Neuronal stem cell (in vitro differentiated cells): ENCODE data around the gene TSPYL6.

Experiments
- DNase-seq: peaks from one replicate; pipeline ENCODE4 v3.0.0-alpha.2; 2013; ENCODE audit warnings: low spot score
- H2AFZ ChIP-seq: one replicate; pipeline ENCODE4 v1.6.1; 2013; ENCODE audit warnings: mild to moderate bottlenecking, low read length, inconsistent platforms
- H2AK5ac ChIP-seq: 2 replicates; pipeline ENCODE4 v1.6.1; 2013; ENCODE audit warnings: low read depth, mild to moderate bottlenecking, inconsistent platforms, low read length, moderate library complexity, mixed read lengths
- H2BK120ac ChIP-seq: 2 replicates; pipeline ENCODE4 v1.6.1; 2013; ENCODE audit warnings: low read depth, mild to moderate bottlenecking, inconsistent platforms, low read length, moderate library complexity, mixed read lengths
- H2BK12ac ChIP-seq: one replicate; pipeline ENCODE4 v1.6.1; 2013; ENCODE audit warnings: low read length, inconsistent platforms
- H2BK15ac ChIP-seq: 2 replicates; pipeline ENCODE4 v1.6.1; 2013; ENCODE audit warnings: mild to moderate bottlenecking, low read length, inconsistent platforms, mixed read lengths
- H2BK5ac ChIP-seq: one replicate; pipeline ENCODE4 v1.6.1; 2013; ENCODE audit warnings: inconsistent platforms, mild to moderate bottlenecking, low read length, moderate library complexity
- H3K14ac ChIP-seq: one replicate; pipeline ENCODE4 v1.6.1; 2013; ENCODE audit warnings: low read length, inconsistent platforms
- H3K18ac ChIP-seq: 2 replicates; pipeline ENCODE4 v1.6.1; 2013; ENCODE audit warnings: low read length, inconsistent platforms
- H3K23ac ChIP-seq: 2 replicates; pipeline ENCODE4 v1.6.1; 2013; ENCODE audit warnings: low read depth, mild to moderate bottlenecking, mixed read lengths, low read length, inconsistent platforms; ENCODE audit not compliant: poor library complexity
- H3K27ac ChIP-seq: replicated peaks from 3 replicates; pipeline ENCODE4 v1.5.1; 2013; ENCODE audit warnings: low read length, inconsistent platforms
- H3K27me3 ChIP-seq, 3 experiments: 2 replicates each; pipeline ENCODE4 v1.6.1; 2013; ENCODE audit warnings: low read length in 3 of 3, mild to moderate bottlenecking in 2 of 3, inconsistent platforms in 1 of 3, low read depth in 1 of 3, mixed read lengths in 1 of 3, moderate library complexity in 1 of 3; ENCODE audit not compliant: control insufficient read depth in 3 of 3, insufficient read depth in 3 of 3
- H3K36me3 ChIP-seq, 2 donors: replicated peaks in 1 of 2; 2 replicates each; pipeline ENCODE4 v1.6.1; 2013; ENCODE audit warnings: low read length in 2 of 2; ENCODE audit not compliant: control insufficient read depth in 2 of 2, insufficient read depth in 2 of 2
- H3K4ac ChIP-seq: 2 replicates; pipeline ENCODE4 v1.6.1; 2013; ENCODE audit warnings: inconsistent platforms, mild to moderate bottlenecking, low read length, moderate library complexity
- H3K4me1 ChIP-seq, 2 donors: 1 replicate in 1 of 2; 2 replicates in 1 of 2; pipeline ENCODE4 v1.6.1; 2013; ENCODE audit warnings: low read length in 2 of 2, low read depth in 1 of 2; ENCODE audit not compliant: control insufficient read depth in 2 of 2, insufficient read depth in 1 of 2
- H3K4me2 ChIP-seq: one replicate; pipeline ENCODE4 v1.6.1; 2013; ENCODE audit warnings: mild to moderate bottlenecking, low read length, inconsistent platforms; ENCODE audit not compliant: insufficient read depth, poor library complexity, severe bottlenecking
- H3K4me3 ChIP-seq, 2 donors: 2 replicates each; pipeline ENCODE4 v1.5.1; 2013; ENCODE audit warnings: low read length in 2 of 2, mild to moderate bottlenecking in 2 of 2, inconsistent platforms in 1 of 2, moderate library complexity in 1 of 2
- H3K79me1 ChIP-seq: one replicate; pipeline ENCODE4 v1.6.1; 2013; ENCODE audit warnings: low read depth, mild to moderate bottlenecking, inconsistent platforms, low read length, moderate library complexity
- H3K9ac ChIP-seq: one replicate; pipeline ENCODE4 v1.6.1; 2013; ENCODE audit warnings: mild to moderate bottlenecking, low read depth, low read length, inconsistent platforms; ENCODE audit not compliant: poor library complexity
- H3K9me3 ChIP-seq, 2 donors: replicated peaks in 1 of 2; 2 replicates each; pipeline versions ENCODE3 to v1.6.1; 2013; ENCODE audit warnings: low read length in 2 of 2, mild to moderate bottlenecking in 2 of 2, inconsistent platforms in 1 of 2, low read depth in 1 of 2, mixed read lengths in 1 of 2, moderate library complexity in 1 of 2; ENCODE audit not compliant: control insufficient read depth in 2 of 2, insufficient read depth in 1 of 2
- H4K8ac ChIP-seq: one replicate; pipeline ENCODE4 v1.6.1; 2013; ENCODE audit warnings: low read depth, mild to moderate bottlenecking, inconsistent platforms, low read length, moderate library complexity
- H4K91ac ChIP-seq: one replicate; pipeline ENCODE4 v1.6.1; 2013; ENCODE audit warnings: low read length, low read depth, mild to moderate bottlenecking, inconsistent platforms; ENCODE audit not compliant: poor library complexity
- WGBS, 2 donors: extraction: QIAGEN DNeasy Blood & Tissue Kit; methylation state at CpG; one replicate each; pipeline ENCODE4 v1.1.7; 2013; ENCODE audit warnings: missing lambda C conversion rate in 2 of 2, mixed read lengths in 1 of 2; ENCODE audit not compliant: insufficient read length in 2 of 2, insufficient replicate concordance in 1 of 2; ENCODE audit errors: extremely low coverage in 2 of 2; 5-methylcytosine and 5-hydroxymethylcytosine counted together

TSPYL6 gene

DNA sequence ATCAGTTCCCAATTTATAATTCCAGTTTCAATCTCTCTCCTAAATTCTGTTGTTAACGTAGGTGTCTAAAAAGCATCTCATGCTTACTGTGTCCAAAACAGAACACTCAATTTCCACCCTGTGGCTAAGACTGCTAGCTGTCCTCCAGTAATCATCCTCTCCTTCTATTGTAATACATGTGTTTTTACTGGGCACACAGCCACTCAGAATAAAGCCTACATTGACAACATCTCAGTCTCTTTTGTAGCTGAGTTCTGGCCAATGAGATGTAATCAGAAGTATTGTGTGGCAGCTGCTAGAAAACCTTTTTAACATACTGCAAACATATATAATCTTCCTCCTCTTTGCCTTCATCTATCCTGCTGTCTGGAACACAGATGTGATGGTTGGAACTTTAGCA is 29.4 kb upstream of the TSPYL6 start:
- Histone ChIP-seq H2BK5ac (no peak overlapping the region), H3K4me3 (no peak overlapping the region), H3K9ac (no peak overlapping the region), H3K4me1 (no peaks in the 10 kb centered on the region), H3K18ac (no peak overlapping the region), H2BK12ac (no peak overlapping the region), H3K4me2 (no peak overlapping the region), H4K91ac (no peak overlapping the region), H4K8ac (no peak overlapping the region), H3K27me3 (no peaks in the 10 kb centered on the region), H3K4ac (no peak overlapping the region), H2AK5ac (no peak overlapping the region), H2BK120ac (no peak overlapping the region), H3K9me3 (no peaks in the 10 kb centered on the region), H3K14ac (no peak overlapping the region), H3K23ac (no peak overlapping the region), H3K36me3 (no peaks in the 10 kb centered on the region), H2AFZ (no peak overlapping the region), H3K79me1 (no peaks in the 10 kb centered on the region), H3K27ac (no peak overlapping the region), H2BK15ac (no peak overlapping the region)
- WGBS, 2 donors: no CpG with 5 or more reads among the region's 1 CpG
- no peak for DNase-seq

- no peak overlapping the region for H4K91ac ChIP-seq
- H2BK15ac ChIP-seq: no peak overlapping the region
- no peak overlapping the region for H3K4me3 ChIP-seq
- H3K79me1 ChIP-seq: no peaks in the 10 kb centered on the region
- no peaks in the 10 kb centered on the region for H3K9me3 ChIP-seq
- H3K9ac ChIP-seq: no peak overlapping the region
- no peak overlapping the region for H2BK12ac ChIP-seq
- H2BK5ac ChIP-seq: no peak overlapping the region
- no peak overlapping the region for H3K27ac ChIP-seq
- H3K4ac ChIP-seq: no peak overlapping the region
- H2AK5ac ChIP-seq: no peak overlapping the region
- H3K14ac ChIP-seq: no peak overlapping the region
- H3K4me1 ChIP-seq: no peaks in the 10 kb centered on the region
- no peak overlapping the region for H2BK120ac ChIP-seq
- H3K18ac ChIP-seq: no peak overlapping the region
- H2AFZ ChIP-seq: no peak overlapping the region
- no peaks in the 10 kb centered on the region for H3K36me3 ChIP-seq
- no peaks in the 10 kb centered on the region for H3K27me3 ChIP-seq
- no peak overlapping the region for H4K8ac ChIP-seq
- WGBS, 2 donors: no CpG with 5 or more reads among the region's 3 CpGs
- DNase-seq: no peak
- H3K4me2 ChIP-seq: no peak overlapping the region
- no peak overlapping the region for H3K23ac ChIP-seq
These were observed 28.8 kb upstream of the TSPYL6 start for GRCh38 chr2:54284826-54285225.

GRCh38 chr2:54279385-54279784 is 23.4 kb upstream of the TSPYL6 start:
- Histone ChIP-seq H3K23ac (no peak overlapping the region), H2AFZ (no peak overlapping the region), H2AK5ac (no peak overlapping the region), H3K27me3 (no peaks in the 10 kb centered on the region), H3K27ac (no peak overlapping the region), H2BK15ac (no peak overlapping the region), H3K4ac (no peak overlapping the region), H3K4me1 (no peaks in the 10 kb centered on the region), H3K4me2 (no peak overlapping the region), H3K36me3 (no peaks in the 10 kb centered on the region), H2BK120ac (no peak overlapping the region), H3K79me1 (no peaks in the 10 kb centered on the region), H3K18ac (no peak overlapping the region), H2BK12ac (no peak overlapping the region), H3K4me3 (no peak overlapping the region), H3K9me3 (no peaks in the 10 kb centered on the region), H2BK5ac (no peak overlapping the region), H3K9ac (no peak overlapping the region), H4K91ac (no peak overlapping the region), H4K8ac (no peak overlapping the region), H3K14ac (no peak overlapping the region)
- WGBS, 2 donors: no CpG with 5 or more reads among the region's 2 CpGs
- DNase-seq: no peak

GRCh38 chr2:54275541-54275940 is 19.5 kb upstream of the TSPYL6 start:
- H3K23ac ChIP-seq: no peak overlapping the region
- WGBS, 2 donors: no CpG with 5 or more reads among the region's 2 CpGs
- H3K18ac ChIP-seq: no peak overlapping the region

More at GRCh38 chr2:54275541-54275940, 19.5 kb upstream of the TSPYL6 start:
- no peak overlapping the region for H3K9ac ChIP-seq
- no peak overlapping the region for H4K8ac ChIP-seq
- no peak overlapping the region for H2AFZ ChIP-seq
- H3K9me3 ChIP-seq: no peaks in the 10 kb centered on the region
- H3K36me3 ChIP-seq: no peaks in the 10 kb centered on the region
- no peak overlapping the region for H3K27ac ChIP-seq
- no peak overlapping the region for H2AK5ac ChIP-seq
- H2BK12ac ChIP-seq: no peak overlapping the region
- H2BK15ac ChIP-seq: no peak overlapping the region
- no peak overlapping the region for H3K4me3 ChIP-seq
- no peaks in the 10 kb centered on the region for H3K79me1 ChIP-seq
- no peak overlapping the region for H3K4ac ChIP-seq
- no peak overlapping the region for H4K91ac ChIP-seq
- no peak overlapping the region for H3K4me2 ChIP-seq
- DNase-seq: no peak
- no peak overlapping the region for H3K14ac ChIP-seq
- no peak overlapping the region for H2BK5ac ChIP-seq
- no peak overlapping the region for H2BK120ac ChIP-seq
- no peaks in the 10 kb centered on the region for H3K27me3 ChIP-seq
- H3K4me1 ChIP-seq: no peaks in the 10 kb centered on the region
